ENCODE measurements around the gene FOXS1. TPM values are rescaled to one million over a fixed set of nuclear protein-coding genes. Genes with fewer than 3 reads are reported as not detected.

FOXS1 gene
- polyA plus RNA-seq, 3 donors, result not detected

DNA sequence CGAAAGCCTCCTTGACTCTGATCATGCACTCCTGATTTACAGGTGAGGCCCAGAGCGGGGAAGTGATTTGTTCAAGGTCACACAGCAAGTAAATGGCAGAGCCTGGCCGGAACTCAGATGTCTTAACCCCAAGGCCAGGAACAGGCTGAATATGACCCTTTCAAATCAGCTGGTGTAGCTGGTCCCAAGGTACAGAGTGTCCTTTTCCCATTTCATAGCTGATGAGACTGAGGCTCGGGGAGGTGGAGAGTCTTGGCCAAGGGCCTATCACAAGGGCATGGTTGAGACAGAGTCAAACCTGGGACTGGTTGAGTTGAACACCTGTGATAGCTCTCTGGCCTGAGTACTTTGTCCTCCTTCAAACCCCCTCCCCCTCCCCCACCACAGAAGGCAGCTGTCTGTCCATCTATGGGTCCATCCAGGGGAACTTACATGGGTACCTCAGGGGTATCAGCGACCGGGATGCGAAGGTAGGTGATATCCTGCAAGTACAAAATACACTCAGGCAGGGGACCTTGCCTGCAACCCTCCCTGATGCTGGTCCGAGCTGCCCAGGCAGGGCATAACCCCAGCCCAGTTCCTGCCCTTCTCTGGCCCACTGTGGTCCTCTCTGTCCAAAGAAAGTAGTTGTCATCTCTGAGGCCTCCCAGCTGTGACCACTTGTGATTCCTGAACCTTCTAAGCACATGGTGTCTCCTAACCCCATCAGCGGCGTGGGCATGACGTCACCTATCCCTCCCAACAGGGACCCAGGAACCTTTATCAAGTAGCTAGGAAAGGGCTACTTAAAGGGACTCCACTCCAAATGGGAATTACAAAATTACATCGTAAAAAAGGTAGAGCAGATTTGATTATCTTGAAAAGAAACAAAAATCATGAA lies 19.4 kb upstream of the FOXS1 start:
- H3K9me3 ChIP-seq (replicated peaks in 1 of 2; ENCODE audit: control insufficient read depth in 1 of 2, insufficient read depth in 1 of 2, low read length in 2 of 2), result peaks cover 0 to 14% of the 10 kb centered on the region in 2 donors
- H3K27ac ChIP-seq (ENCODE audit: low read depth in 1 of 2, low read length in 2 of 2), result no peak overlapping the region
- no peak overlapping the region for H2AFZ ChIP-seq (ENCODE audit: insufficient read depth, low read depth, low read length, poor library complexity, severe bottlenecking)
- Mint-ChIP-seq H3K9me3 (peaks cover 0 to 13% (median 2%) of the 10 kb centered on the region in 7 donors), H3K36me3 (peaks cover 2 to 5% of the 10 kb centered on the region in 2 donors), H3K27me3 (ENCODE audit: low read depth in 3 of 3) (peaks cover 33 to 48% (median 43%) of the 10 kb centered on the region in 3 donors), H3K4me3 (no peak overlapping the region), H3K27ac (no peak overlapping the region), H3K4me1 (peaks cover 25% of the 10 kb centered on the region)
- no peaks in the 10 kb centered on the region for H3K79me2 ChIP-seq (ENCODE audit: insufficient read depth, low read length)
- intact Hi-C loops (cut with micrococcal nuclease), result no loop called here
- H3K27me3 ChIP-seq (ENCODE audit: control insufficient read depth in 2 of 2, insufficient read depth in 2 of 2, low read length in 2 of 2), result peaks cover 23 to 34% of the 10 kb centered on the region in 2 donors
- TF ChIP-seq, protein P1, sequence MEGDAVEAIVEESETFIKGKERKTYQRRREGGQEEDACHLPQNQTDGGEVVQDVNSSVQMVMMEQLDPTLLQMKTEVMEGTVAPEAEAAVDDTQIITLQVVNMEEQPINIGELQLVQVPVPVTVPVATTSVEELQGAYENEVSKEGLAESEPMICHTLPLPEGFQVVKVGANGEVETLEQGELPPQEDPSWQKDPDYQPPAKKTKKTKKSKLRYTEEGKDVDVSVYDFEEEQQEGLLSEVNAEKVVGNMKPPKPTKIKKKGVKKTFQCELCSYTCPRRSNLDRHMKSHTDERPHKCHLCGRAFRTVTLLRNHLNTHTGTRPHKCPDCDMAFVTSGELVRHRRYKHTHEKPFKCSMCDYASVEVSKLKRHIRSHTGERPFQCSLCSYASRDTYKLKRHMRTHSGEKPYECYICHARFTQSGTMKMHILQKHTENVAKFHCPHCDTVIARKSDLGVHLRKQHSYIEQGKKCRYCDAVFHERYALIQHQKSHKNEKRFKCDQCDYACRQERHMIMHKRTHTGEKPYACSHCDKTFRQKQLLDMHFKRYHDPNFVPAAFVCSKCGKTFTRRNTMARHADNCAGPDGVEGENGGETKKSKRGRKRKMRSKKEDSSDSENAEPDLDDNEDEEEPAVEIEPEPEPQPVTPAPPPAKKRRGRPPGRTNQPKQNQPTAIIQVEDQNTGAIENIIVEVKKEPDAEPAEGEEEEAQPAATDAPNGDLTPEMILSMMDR (IDR thresholded peaks at IDR 0.05), result no peak
- peaks cover 10 to 18% of the 10 kb centered on the region in 2 donors for H3K4me1 ChIP-seq (ENCODE audit: control insufficient read depth in 1 of 2, insufficient read depth in 2 of 2, low read length in 2 of 2)
- H4K20me1 ChIP-seq (ENCODE audit: insufficient read depth, low read length), result no peaks in the 10 kb centered on the region
- H3K36me3 ChIP-seq (replicated peaks in 1 of 2; ENCODE audit: control insufficient read depth in 1 of 2, insufficient read depth in 2 of 2, low read length in 2 of 2), result no peaks in the 10 kb centered on the region
- H3K9ac ChIP-seq (ENCODE audit: insufficient read depth, low read length, poor library complexity, severe bottlenecking), result no peak overlapping the region
- no peak overlapping the region for H3K4me3 ChIP-seq (replicated peaks in 1 of 3; ENCODE audit: low read depth in 2 of 3, low read length in 3 of 3)
- no peak for DNase-seq
- H3K4me2 ChIP-seq (replicated peaks; ENCODE audit: extremely low read depth, low read length, poor library complexity, severe bottlenecking), result no peak overlapping the region
- 91% methylated on average over 9 of the region's 12 CpGs for WGBS (ENCODE audit: insufficient coverage)

DNA sequence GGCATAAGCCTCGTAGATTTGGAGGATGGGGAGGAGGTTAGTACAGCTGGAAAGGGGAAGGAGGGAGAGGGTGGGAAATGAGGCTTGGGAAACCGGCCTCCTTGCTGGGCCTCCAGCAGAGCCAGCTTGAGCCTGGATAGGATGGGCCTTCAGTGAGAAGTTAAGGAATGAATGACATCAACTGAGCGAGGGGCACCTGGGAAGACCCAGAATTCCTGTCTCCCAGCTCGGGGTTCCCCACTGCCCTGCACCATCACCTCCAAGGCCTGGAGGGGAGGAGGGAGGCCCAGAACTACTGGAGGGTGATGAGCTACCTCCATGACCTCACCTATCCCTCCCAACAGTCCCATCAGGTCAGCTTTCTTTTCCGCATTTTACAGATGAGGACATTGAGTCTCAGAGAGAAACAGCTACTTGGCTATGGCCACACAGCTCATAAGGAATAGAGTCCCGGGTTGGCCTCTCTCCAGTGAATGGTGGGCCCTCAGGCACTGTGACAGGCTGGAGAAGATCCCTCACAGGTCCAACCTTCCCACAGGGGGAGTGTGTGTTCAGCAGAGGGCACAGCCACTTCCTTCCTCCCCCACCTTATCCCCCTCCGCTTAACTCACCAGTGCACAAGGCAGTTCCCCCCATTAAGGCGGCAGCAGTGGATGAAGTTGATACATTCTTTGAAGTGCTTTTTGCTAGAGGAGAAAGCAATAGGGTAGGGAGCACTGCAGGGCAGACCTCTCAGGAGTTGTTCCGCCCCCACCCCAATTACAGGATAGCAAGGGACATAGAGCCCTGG lies 18.1 kb upstream of the FOXS1 start:
- H3K4me3 ChIP-seq (replicated peaks in 1 of 3; ENCODE audit: low read depth in 2 of 3, low read length in 3 of 3), result no peak overlapping the region
- TF ChIP-seq, protein P1 (IDR thresholded peaks at IDR 0.05), result no peak
- intact Hi-C loops (cut with micrococcal nuclease), result no loop called here
- Mint-ChIP-seq H3K27me3 (ENCODE audit: low read depth in 3 of 3) (peaks cover 34 to 44% (median 41%) of the 10 kb centered on the region in 3 donors), H3K27ac (no peak overlapping the region), H3K36me3 (peaks cover 0 to 3% of the 10 kb centered on the region in 2 donors), H3K4me3 (no peak overlapping the region), H3K9me3 (peaks cover 0 to 9% (median 0%) of the 10 kb centered on the region in 7 donors), H3K4me1 (peaks cover 14% of the 10 kb centered on the region)
- H3K9ac ChIP-seq (ENCODE audit: insufficient read depth, low read length, poor library complexity, severe bottlenecking), result no peak overlapping the region
- no peaks in the 10 kb centered on the region for H3K36me3 ChIP-seq (replicated peaks in 1 of 2; ENCODE audit: control insufficient read depth in 1 of 2, insufficient read depth in 2 of 2, low read length in 2 of 2)
- no peak overlapping the region for H3K27ac ChIP-seq (ENCODE audit: low read depth in 1 of 2, low read length in 2 of 2)
- H3K27me3 ChIP-seq (ENCODE audit: control insufficient read depth in 2 of 2, insufficient read depth in 2 of 2, low read length in 2 of 2), result peaks cover 24 to 33% of the 10 kb centered on the region in 2 donors
- H3K4me1 ChIP-seq (ENCODE audit: control insufficient read depth in 1 of 2, insufficient read depth in 2 of 2, low read length in 2 of 2), result peaks cover 6 to 15% of the 10 kb centered on the region in 2 donors
- H3K4me2 ChIP-seq (replicated peaks; ENCODE audit: extremely low read depth, low read length, poor library complexity, severe bottlenecking), result no peak overlapping the region
- no peak overlapping the region for H2AFZ ChIP-seq (ENCODE audit: insufficient read depth, low read depth, low read length, poor library complexity, severe bottlenecking)
- H3K79me2 ChIP-seq (ENCODE audit: insufficient read depth, low read length), result no peaks in the 10 kb centered on the region
- 77% methylated on average over 4 of the region's 9 CpGs for WGBS (ENCODE audit: insufficient coverage)
- DNase-seq, result no peak
- peaks cover 0 to 7% of the 10 kb centered on the region in 2 donors for H3K9me3 ChIP-seq (replicated peaks in 1 of 2; ENCODE audit: control insufficient read depth in 1 of 2, insufficient read depth in 1 of 2, low read length in 2 of 2)
- H4K20me1 ChIP-seq (ENCODE audit: insufficient read depth, low read length), result no peaks in the 10 kb centered on the region

All from CD14-positive monocyte (primary cell).